K562 (cell line): ENCODE data around the gene TMCO1. TPM values are rescaled to one million over a fixed set of nuclear protein-coding genes. Genes with fewer than 3 reads are reported as not detected.

ENCODE experiments used
- CREB5 ChIP-seq: fragments of 250-450 bp; sonication (Bioruptor Pico); IDR thresholded peaks from 2 replicates; pipeline ENCODE4 v1.5.0; 2020; ENCODE audit warnings: mild to moderate bottlenecking
- DMBX1 ChIP-seq: fragments of 250-450 bp; sonication (Bioruptor Pico); IDR thresholded peaks from 2 replicates; pipeline ENCODE4 v1.8.0; 2022; ENCODE audit warnings: inconsistent platforms, mild to moderate bottlenecking, moderate library complexity, borderline replicate concordance
- FOXJ3 ChIP-seq: sonication (generic); formaldehyde crosslinking; IDR thresholded peaks from 2 replicates; pipeline ENCODE4 v1.4.0; 2020; ENCODE audit warnings: mild to moderate bottlenecking, missing genetic modification reagents
- MGA ChIP-seq: fragments of 450-650 bp; IDR thresholded peaks from 2 replicates; pipeline ENCODE4 v1.6.1; 2016; ENCODE audit warnings: mild to moderate bottlenecking, moderate library complexity
- PHB2 ChIP-seq: fragments of 450-650 bp; IDR thresholded peaks from 2 replicates; pipeline ENCODE4 v1.6.1; 2017; ENCODE audit warnings: low read depth
- PREB ChIP-seq: sonication (generic); formaldehyde crosslinking; IDR thresholded peaks from 2 replicates; pipeline ENCODE4 v1.8.1; 2023; ENCODE audit warnings: mild to moderate bottlenecking, missing genetic modification reagents
- ZNF592 ChIP-seq: fragments of 450-650 bp; IDR thresholded peaks from 2 replicates; pipeline ENCODE4 v1.6.1; 2017; ENCODE audit warnings: antibody characterized with exemption, mild to moderate bottlenecking
- polyA plus RNA-seq, 8 experiments: library from polyadenylated mRNA; depleted of rRNA in 4 of 8; stranded (reverse) in 5 of 8; unstranded in 3 of 8; fragments of >200 nt; fragmentation: Nextera tagmentation in 2 of 8; fragmentation: Illumina TruSeq in 1 of 8; extraction: Ambion mirVana in 2 of 8; extraction: Trizol in 1 of 8; gene quantifications; 2 replicates each; pipeline versions ENCODE4 v1.2.1 to v1.2.3, GENCODE V29; 2011 to 2014; ENCODE audit warnings: inconsistent platforms in 1 of 8, missing spikeins in 1 of 8
- total RNA-seq, 7 experiments: library from RNA; depleted of rRNA in 6 of 7; stranded (reverse); fragments of >200 nt in 6 of 7; fragmentation: Illumina TruSeq in 2 of 7; extraction: Trizol in 2 of 7; gene quantifications; 2 replicates each; pipeline versions ENCODE4 v1.2.1 to v1.2.3, GENCODE V29; 2011 to 2021; ENCODE audit warnings: low replicate concordance in 1 of 7

Gene TMCO1
- total and polyA plus RNA-seq, 9 of the 15 experiments (the other 6 are each of a cell fraction or from before 2014, with no cell fraction given) = 69.3 to 561 (median 175) TPM

- peak; percentile 68 for TF ChIP-seq MGA
- TF ChIP-seq PREB (CRISPR knock-in tag) = no peak
- 0 out of 2 replicates have a peak, but pooled peaks have one; percentile 42 for TF ChIP-seq PHB2
- TF ChIP-seq FOXJ3 (CRISPR knock-in tag) = no peak
- TF ChIP-seq DMBX1 (CRISPR knock-in tag) = no peak; the same call in 1 of the 2 replicates
- TF ChIP-seq ZNF592 = 0 out of 2 replicates have a peak, but pooled peaks have one; percentile 22
- TF ChIP-seq CREB5 (CRISPR knock-in tag) = no peak
Observed at GRCh38 chr1:165697881-165698760, 70.5 kb downstream of the TMCO1 start, which contains the start of gene ALDH9A1 (continued).
